Activated effector memory CD4-positive, alpha-beta T cell treated with anti-CD3 and anti-CD28 coated beads, Interleukin-2, amount 50 U/mL, for 16 hours (primary cell): ENCODE results near the gene EPOP.
A peak's percentile ranks its signal among the peaks of the same experiment; 100 is the strongest.

Experiments used
- DNase-seq: peaks from one replicate; pipeline ENCODE4 v3.0.0-alpha.2; 2020

EPOP gene

GRCh38 chr17:38672788-38673706 is 1.7 kb downstream of the EPOP start:
- no peak for DNase-seq

DNA sequence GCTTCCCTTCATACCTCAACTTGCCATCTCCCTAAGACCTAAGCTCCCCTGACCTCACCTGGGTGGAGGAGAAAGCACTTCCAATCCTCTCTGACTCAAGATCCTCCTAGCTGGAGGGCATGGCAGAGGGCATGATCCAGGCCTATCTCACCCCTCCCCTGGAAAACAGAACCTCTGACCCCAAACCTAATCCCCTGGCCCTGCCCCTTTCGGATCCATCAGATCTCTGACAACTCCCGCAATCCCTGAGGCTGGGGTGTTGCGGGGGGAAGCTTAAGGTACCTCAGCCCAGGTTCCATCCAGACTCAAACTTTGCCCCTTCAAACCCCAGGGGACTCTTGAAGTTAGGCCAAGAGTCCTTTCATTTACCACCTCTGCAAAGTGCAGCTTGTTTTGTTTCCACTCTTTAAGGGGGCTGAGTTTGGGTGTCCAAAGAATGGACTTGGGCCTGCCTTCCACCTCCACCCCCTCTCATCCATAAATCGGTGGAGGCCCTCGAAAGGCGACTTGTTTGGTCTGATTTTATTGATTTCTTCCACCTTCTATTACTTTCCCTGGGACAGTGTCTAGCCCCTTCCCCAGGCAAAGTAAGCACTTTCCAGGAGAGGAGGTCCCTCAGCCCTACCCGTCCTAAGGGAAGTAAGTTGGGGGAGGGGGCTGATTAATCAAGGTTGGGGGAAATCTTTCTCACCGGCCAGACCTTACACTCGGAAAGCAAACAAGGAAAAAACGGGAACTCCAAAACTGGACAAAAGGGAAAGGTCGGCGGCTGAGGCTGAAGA is 2.6 kb downstream of the EPOP start:
- no peak for DNase-seq

DNA sequence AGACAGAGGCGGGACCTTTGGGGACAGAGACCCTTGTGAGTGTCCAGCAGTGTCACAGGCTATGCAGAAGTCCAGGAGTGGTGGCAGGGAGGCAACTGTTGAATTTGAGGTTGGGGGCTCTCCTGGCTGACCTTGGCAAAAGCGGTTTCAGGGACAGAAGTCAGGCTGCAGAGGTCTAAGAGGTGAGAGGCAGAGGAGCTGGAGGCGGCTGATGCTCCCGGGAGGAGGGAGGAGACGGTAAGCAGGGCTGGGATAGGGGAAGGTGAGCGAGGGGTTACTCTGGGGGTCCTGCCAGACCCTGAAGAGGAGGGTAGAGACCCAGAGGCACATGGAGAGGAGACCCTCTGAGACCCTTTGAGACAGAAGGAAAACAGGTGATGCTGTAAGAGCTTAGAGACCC is 5.2 kb downstream of the EPOP start:
- no peak for DNase-seq

DNA sequence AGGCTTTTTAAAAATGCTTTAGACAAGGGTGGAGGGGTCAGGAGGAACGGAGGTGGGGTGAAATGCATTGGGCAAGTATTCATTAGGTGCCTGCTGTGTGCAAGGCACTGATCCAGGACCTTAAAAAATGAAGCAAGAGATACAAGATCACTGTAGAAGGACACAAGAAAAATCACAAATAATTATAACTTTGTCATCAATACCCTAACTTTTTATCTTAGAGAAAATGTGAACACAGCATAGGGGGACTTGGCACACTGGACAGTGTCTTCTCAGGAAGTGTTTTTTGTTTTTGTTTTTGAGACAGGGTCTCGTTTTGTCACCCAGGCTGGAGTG is 7.0 kb downstream of the EPOP start:
- no peak for DNase-seq

DNA sequence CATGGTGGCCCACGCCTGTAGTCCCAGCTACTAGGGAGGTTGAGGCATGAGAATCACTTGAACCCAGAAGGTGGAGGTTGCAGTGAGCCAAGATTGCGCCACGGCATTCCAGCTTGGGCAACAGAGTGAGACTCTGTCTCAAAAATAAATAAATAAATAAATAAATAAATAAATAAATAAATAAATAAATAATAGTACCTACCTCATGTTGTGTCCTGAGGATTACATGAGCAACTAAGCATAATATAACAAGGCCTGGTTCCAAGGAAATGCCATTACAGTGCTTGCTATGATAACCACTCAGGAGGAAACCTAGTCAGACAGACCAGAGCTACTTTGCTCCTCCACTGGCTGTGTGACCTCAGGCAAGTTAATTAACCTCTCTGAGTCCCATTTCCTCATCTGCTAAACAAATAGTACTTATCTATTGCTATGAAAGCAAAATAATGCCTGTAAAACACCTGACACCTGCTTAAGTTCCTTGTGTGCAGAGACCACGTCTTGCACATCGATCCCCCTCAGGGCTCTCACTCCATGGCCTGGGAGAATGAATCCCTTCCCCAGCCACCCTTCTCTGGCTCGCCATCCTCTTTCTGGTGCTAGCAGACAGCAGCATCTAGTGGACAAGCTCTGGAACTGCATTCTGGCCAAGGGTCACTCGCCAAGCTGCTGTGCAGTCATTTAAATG is 7.5 kb downstream of the EPOP start:
- DNase-seq, result peak; percentile 84

GRCh38 chr17:38663964-38664644 is 10.7 kb downstream of the EPOP start:
- no peak for DNase-seq

GRCh38 chr17:38663125-38663751 is 11.5 kb downstream of the EPOP start:
- peak; percentile 80 for DNase-seq

GRCh38 chr17:38660097-38661025 is 14.4 kb downstream of the EPOP start:
- DNase-seq, result no peak

- DNase-seq, result no peak
Observed at GRCh38 chr17:38659415-38659814, 15.3 kb downstream of the EPOP start.

DNA sequence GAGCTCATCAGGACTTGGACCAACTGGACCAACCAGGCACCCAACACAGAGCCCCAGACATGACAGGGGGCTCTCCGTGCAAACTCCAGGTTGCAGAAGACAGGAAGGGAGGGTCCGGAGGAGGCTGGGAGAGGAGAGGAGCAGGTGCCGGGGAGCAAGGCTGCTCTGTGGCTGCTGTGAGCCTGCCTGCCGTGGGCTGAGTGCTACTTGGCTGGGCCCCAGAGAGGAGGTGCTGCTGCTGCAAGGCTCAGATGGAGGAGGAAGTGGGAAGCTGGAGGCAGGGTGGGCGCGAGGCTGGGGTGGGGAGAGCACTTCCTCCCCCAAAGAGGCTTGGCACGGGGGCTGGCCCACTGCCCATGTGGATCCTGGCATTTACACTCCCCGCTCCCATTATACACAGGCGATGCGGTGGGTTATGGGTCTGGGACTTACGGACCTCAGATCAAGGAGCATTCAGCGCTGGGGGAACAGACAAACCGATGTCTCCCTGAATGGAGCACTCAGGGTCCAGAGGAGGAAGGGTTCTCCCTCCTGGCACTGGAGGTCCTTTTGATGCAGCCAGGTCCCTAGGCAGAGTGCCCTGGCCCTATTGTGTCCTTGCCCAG is 15.9 kb downstream of the EPOP start:
- no peak for DNase-seq

DNA sequence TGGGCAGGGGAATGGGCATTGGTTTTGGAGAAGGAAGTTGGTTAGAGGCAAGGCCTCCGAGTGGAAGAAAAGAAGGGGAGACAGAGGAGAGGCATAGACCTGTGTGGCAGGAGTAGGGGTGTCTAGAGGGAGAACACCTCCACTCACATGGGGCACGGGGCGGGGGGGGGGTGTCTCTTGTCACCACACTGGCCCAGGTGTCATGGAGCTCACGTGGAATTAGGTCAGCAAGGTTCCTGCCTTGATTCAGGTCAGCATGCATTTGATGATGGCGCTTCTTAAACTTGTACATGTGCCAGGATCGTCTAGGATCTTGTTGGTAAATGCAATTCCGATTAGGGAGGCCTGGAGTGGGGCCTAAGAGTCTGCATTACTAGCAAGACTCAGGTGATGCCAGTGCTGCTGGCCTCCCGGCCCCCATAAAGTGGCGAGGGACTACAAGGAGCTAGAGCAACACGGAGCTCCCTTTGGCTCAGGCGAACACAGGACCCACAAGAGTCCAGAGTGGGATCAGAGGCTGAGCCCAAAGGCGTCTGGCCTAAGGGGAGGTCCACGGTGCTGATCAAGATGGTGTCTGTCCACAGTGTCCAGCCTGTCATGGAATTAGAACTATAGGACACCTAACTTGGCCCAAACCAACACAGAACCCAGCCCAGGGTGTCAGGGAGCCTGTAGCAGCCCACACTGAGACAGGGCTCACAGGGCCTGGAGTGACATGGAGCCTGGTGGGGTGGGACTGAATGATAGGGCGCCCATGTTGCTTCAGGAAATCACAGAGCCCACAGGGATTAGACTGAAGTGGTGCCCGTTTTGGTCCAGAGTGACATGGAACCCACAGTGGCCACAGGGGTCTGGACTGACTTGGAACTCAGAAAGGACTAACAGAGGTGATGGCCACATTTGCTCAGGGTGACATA is 16.7 kb downstream of the EPOP start:
- no peak for DNase-seq

DNA sequence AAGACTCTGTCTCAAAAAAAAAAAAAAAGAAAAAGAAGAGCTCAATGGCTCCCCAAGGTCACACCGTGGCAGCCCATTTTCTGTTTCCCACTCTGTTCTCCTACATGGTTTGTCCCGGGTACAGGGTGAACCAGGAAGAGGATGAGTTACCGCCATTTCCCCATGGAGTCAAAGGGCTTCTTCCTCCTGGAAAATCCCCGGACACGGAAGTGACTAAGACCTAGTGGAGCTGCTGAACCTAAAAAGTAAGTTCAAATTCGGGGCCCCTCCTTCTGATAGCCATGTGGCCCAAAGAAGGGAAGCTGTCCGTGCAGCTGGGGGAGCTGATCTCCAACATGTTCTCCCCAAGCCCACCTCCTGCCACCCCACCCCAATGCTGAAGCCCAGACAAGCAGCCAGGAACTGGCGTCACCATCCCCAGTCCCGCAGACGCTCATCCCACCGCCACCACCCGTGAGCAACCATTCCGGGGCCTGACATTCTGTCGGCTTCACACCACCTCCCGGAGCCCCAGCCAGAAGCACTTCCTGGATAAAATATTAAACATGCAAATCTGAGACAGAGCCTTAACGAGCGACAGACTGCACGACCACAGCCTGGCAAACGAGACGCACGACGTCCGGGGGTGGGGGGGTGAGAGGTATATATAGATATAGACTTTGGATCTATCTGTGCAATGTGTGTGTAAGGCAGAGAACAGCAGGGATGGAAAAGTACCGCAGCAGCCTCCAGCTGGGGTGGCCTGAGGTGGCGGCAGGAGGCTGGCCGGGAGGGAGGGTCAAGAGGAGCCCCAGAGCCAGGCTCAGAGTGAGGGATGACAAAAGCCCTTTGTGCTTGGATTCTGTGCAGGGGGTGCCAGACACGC is 17.6 kb downstream of the EPOP start:
- DNase-seq, result no peak

- DNase-seq, result no peak
Observed at GRCh38 chr17:38654411-38655398, 20.1 kb downstream of the EPOP start.

- DNase-seq, result no peak
Observed at GRCh38 chr17:38653679-38654078, 21.1 kb downstream of the EPOP start.

GRCh38 chr17:38653230-38653629 is 21.5 kb downstream of the EPOP start:
- DNase-seq, result no peak

- DNase-seq, result peak; percentile 46
Observed at GRCh38 chr17:38650653-38651173, 24.0 kb downstream of the EPOP start.

GRCh38 chr17:38637951-38638350 is 36.8 kb downstream of the EPOP start:
- DNase-seq, result no peak
